CD4-positive, CD25-positive, alpha-beta regulatory T cell (primary cell): ENCODE measurements around the gene DES. TPM values are rescaled to one million over a fixed set of nuclear protein-coding genes. Genes with fewer than 3 reads are reported as not detected.

ENCODE experiments used
- ATAC-seq, 2 donors: fragments of 150-1000 bp; cut with Tn5 transposase; one replicate each; pipeline ENCODE4 v1.10.0; 2021; ENCODE audit warnings: low read depth in 2 of 2, moderate number of reproducible peaks in 2 of 2, moderate library complexity in 1 of 2
- DNase-seq, 3 donors: peaks; one replicate each; pipeline versions ENCODE4 v3.0.0 to v3.0.0-alpha.2; 2012 to 2022; ENCODE audit warnings: mixed read lengths in 1 of 3
- H3K27ac ChIP-seq: one replicate; pipeline ENCODE4 v1.7.0; 2013; ENCODE audit warnings: mild to moderate bottlenecking, low read length; ENCODE audit not compliant: insufficient read depth, poor library complexity, severe bottlenecking
- H3K27me3 ChIP-seq: one replicate; pipeline ENCODE4 v1.7.0; 2013; ENCODE audit warnings: low read length; ENCODE audit not compliant: control insufficient read depth, insufficient read depth
- H3K36me3 ChIP-seq: one replicate; pipeline ENCODE4 v1.7.0; 2013; ENCODE audit warnings: mild to moderate bottlenecking, low read length, moderate library complexity; ENCODE audit not compliant: control insufficient read depth, insufficient read depth
- H3K4me1 ChIP-seq: 2 replicates; pipeline ENCODE4 v1.7.0; 2013; ENCODE audit warnings: mild to moderate bottlenecking, low read length; ENCODE audit not compliant: insufficient read depth, control insufficient read depth, poor library complexity, severe bottlenecking
- H3K4me3 ChIP-seq: one replicate; pipeline ENCODE4 v1.7.0; 2013; ENCODE audit warnings: low read depth, mild to moderate bottlenecking, low read length, moderate library complexity
- H3K9me3 ChIP-seq, 2 experiments: 1 replicate in 1 of 2; 2 replicates in 1 of 2; pipeline ENCODE4 v1.7.0; 2013; ENCODE audit warnings: low read length in 2 of 2, mild to moderate bottlenecking in 1 of 2, moderate library complexity in 1 of 2; ENCODE audit not compliant: control insufficient read depth in 2 of 2
- H3K27ac Mint-ChIP-seq, 3 donors: one replicate each; pipeline ENCODE4 v1.8.0; 2020 to 2022; ENCODE audit warnings: mild to moderate bottlenecking in 3 of 3, mixed read lengths in 3 of 3, moderate library complexity in 2 of 3
- H3K27me3 Mint-ChIP-seq: one replicate; pipeline ENCODE4 v1.8.0; 2022; ENCODE audit warnings: mild to moderate bottlenecking, mixed read lengths
- H3K36me3 Mint-ChIP-seq: one replicate; pipeline ENCODE4 v1.8.0; 2020; ENCODE audit warnings: mixed read lengths
- H3K4me1 Mint-ChIP-seq, 4 donors: one replicate each; pipeline ENCODE4 v1.8.0; 2020 to 2022; ENCODE audit warnings: mixed read lengths in 4 of 4, mild to moderate bottlenecking in 1 of 4
- H3K4me3 Mint-ChIP-seq, 4 donors: one replicate each; pipeline ENCODE4 v1.8.0; 2020 to 2022; ENCODE audit warnings: mild to moderate bottlenecking in 4 of 4, mixed read lengths in 4 of 4, moderate library complexity in 3 of 4
- H3K9me3 Mint-ChIP-seq, 7 donors: one replicate each; pipeline ENCODE4 v1.8.0; 2020 to 2022; ENCODE audit warnings: mixed read lengths in 7 of 7, mild to moderate bottlenecking in 3 of 7, moderate library complexity in 2 of 7
- polyA plus RNA-seq, 4 donors: library from polyadenylated mRNA; unstranded; fragments of 300-500 nt; fragmentation: Illumina TruSeq; gene quantifications; one replicate each; pipeline ENCODE4 v1.2.3, GENCODE V29; 2021
- total RNA-seq: library from RNA; stranded (reverse); gene quantifications from one replicate; pipeline ENCODE4 v1.2.3, GENCODE V29; 2022

DES gene
- total and polyA plus RNA-seq, 5 donors from 2014 or later, result not detected

DNA sequence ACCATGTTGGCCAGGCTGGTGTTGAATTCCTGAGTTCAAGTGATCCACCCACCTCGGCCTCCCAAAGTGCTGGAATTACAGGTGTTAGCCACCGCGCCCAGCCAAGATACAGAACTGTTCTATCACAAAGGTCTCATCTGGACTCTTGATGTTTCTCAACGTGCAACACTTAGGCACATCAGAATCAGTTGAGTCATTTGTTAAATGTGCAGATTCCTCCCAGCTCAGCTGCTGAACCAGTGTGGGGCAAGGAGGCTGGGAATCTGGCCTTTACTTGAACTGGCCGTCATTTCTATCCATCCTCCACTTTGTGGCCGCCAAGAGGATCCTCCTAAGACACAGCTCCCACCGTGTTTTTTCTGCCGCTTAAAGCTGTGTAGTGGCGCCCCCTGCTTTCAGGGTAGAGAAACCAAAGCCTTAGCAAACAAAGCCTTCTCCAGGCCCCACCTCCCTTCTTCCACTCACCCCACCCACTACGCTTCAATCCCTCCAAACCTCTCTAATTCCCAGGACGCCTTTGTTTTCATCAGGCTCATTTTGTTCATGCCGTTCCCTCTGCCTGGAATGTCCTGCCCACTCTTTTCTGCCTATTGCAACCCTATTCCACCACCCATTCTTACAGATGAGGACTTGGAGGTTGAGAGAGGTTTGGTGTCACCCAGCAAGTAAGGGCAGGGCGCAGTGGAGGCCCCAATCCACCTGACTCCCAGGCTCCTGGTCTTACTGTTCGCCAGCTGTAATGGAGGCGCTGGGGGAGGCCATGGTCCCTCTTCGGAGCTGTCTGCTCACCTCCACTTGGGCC is 15.7 kb downstream of the DES start:
- no peak overlapping the region for H3K4me3 Mint-ChIP-seq
- H3K27me3 ChIP-seq, result peaks cover 8% of the 10 kb centered on the region
- H3K4me1 Mint-ChIP-seq, result peaks cover 0 to 5% (median 2%) of the 10 kb centered on the region in 4 donors
- peak in 1 of 3 donors; percentile 37 for DNase-seq
- no peaks in the 10 kb centered on the region for H3K36me3 ChIP-seq
- peaks cover 31% of the 10 kb centered on the region for H3K27me3 Mint-ChIP-seq
- H3K9me3 Mint-ChIP-seq, result no peaks in the 10 kb centered on the region
- ATAC-seq, result no peak
- H3K4me1 ChIP-seq, result peaks cover 7% of the 10 kb centered on the region
- no peaks in the 10 kb centered on the region for H3K36me3 Mint-ChIP-seq
- peak overlapping the region in 1 of 3 donors; percentile 82 for H3K27ac Mint-ChIP-seq
- H3K27ac ChIP-seq, result no peak overlapping the region
- no peak overlapping the region for H3K4me3 ChIP-seq
- H3K9me3 ChIP-seq, result no peaks in the 10 kb centered on the region

DNA sequence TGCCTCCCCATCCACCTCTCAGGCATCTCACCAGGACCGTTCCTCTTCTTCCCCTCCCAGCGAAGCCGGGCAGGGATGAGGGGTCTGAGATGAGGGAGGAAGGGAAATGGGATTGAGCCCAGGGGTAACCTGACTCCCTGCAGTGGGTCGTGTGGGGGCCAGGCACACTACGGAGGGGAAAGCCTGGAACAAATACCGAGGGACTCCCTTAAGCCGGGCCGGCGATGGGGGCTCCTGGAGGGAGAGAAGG is 16.2 kb downstream of the DES start:
- H3K4me1 Mint-ChIP-seq, result peaks cover 0 to 5% (median 2%) of the 10 kb centered on the region in 4 donors
- Histone ChIP-seq H3K4me3 (no peak overlapping the region), H3K36me3 (no peaks in the 10 kb centered on the region), H3K9me3 (no peaks in the 10 kb centered on the region), H3K27me3 (peaks cover 8% of the 10 kb centered on the region), H3K4me1 (peaks cover 7% of the 10 kb centered on the region), H3K27ac (no peak overlapping the region)
- ATAC-seq (no peak), DNase-seq (no peak)
- H3K36me3 Mint-ChIP-seq, result no peaks in the 10 kb centered on the region
- H3K27ac Mint-ChIP-seq, result no peak overlapping the region
- no peak overlapping the region for H3K4me3 Mint-ChIP-seq
- H3K27me3 Mint-ChIP-seq, result peaks cover 29% of the 10 kb centered on the region
- no peaks in the 10 kb centered on the region for H3K9me3 Mint-ChIP-seq

DNA sequence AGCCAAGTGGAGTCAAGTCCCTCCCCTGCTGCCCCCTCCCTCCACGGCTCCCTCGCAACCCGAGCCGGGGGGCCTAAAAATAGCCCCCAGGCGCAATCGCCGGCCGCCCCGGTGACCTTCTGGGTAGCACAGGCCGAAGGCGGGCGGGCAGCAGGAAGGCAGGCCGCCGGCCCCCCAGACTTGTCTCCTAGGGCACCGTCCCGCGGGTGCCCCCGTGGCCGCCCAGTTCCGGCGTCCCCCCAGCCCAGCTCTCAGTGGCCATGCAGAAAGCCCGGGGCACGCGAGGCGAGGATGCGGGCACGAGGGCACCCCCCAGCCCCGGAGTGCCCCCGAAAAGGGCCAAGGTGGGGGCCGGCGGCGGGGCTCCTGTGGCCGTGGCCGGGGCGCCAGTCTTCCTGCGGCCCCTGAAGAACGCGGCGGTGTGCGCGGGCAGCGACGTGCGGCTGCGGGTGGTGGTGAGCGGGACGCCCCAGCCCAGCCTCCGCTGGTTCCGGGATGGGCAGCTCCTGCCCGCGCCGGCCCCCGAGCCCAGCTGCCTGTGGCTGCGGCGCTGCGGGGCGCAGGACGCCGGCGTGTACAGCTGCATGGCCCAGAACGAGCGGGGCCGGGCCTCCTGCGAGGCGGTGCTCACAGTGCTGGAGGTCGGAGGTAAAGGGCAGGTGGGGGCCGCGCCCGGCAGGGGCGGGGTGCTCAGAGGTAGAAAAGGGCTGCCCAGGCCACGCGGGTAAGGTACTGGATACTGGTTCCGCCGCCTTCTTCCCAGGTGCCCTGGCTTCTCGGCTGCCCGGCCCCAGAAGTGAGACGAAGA is 16.7 kb downstream of the DES start, which contains the start of gene SPEG:
SPEG (plus strand) TSS at position 126 of the 808 bp plus-strand sequence; CDS start at position 261, 135 bp downstream.
- no peaks in the 10 kb centered on the region for H3K36me3 Mint-ChIP-seq
- DNase-seq (no peak), ATAC-seq (no peak)
- H3K27ac Mint-ChIP-seq, result peak within 1 kb of the TSS in 2 of 3 donors; percentile 21 to 82
- Histone ChIP-seq H3K9me3 (no peaks in the 10 kb centered on the region), H3K4me1 (peaks cover 7% of the 10 kb centered on the region), H3K27ac (no peak within 1 kb of the TSS), H3K36me3 (no peaks in the 10 kb centered on the region), H3K27me3 (peaks cover 8% of the 10 kb centered on the region), H3K4me3 (no peak within 1 kb of the TSS)
- peaks cover 0 to 5% (median 2%) of the 10 kb centered on the region in 4 donors for H3K4me1 Mint-ChIP-seq
- H3K9me3 Mint-ChIP-seq, result no peaks in the 10 kb centered on the region
- H3K4me3 Mint-ChIP-seq, result no peak within 1 kb of the TSS
- peaks cover 28% of the 10 kb centered on the region for H3K27me3 Mint-ChIP-seq

DNA sequence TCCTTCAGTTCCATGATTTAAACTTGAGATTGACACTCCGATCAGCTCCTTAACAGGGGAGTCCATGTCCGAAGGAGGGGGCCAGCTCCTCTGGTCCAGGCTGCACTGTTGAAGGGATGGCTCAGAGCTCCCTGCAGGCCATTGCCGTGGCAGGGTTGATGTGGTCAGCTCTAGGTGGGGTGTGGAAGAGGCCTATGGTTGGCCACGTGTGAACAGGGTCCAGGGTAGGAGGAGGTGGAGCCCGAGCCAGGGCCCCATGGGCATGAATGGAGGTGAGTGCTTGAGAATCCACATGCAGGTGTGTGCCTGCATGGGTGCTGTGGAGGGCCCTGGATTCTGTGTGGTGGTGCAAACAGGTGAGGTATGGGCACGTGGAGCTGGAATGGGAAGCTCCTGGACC is 17.5 kb downstream of the DES start:
- no peak for ATAC-seq
- no peak overlapping the region for H3K4me3 ChIP-seq
- Mint-ChIP-seq H3K4me3 (no peak overlapping the region), H3K36me3 (no peaks in the 10 kb centered on the region), H3K27me3 (peaks cover 32% of the 10 kb centered on the region), H3K27ac (peak overlapping the region in 1 of 3 donors; percentile 21), H3K4me1 (peaks cover 0 to 5% (median 2%) of the 10 kb centered on the region in 4 donors), H3K9me3 (no peaks in the 10 kb centered on the region)
- no peaks in the 10 kb centered on the region for H3K9me3 ChIP-seq
- H3K36me3 ChIP-seq, result no peaks in the 10 kb centered on the region
- H3K27ac ChIP-seq, result no peak overlapping the region
- peaks cover 11% of the 10 kb centered on the region for H3K27me3 ChIP-seq
- peaks cover 7% of the 10 kb centered on the region for H3K4me1 ChIP-seq
- no peak for DNase-seq

GRCh38 chr2:219436491-219436890 is 18.3 kb downstream of the DES start:
- DNase-seq (no peak), ATAC-seq (no peak)
- peaks cover 36% of the 10 kb centered on the region for H3K27me3 Mint-ChIP-seq
- no peak overlapping the region for H3K4me3 Mint-ChIP-seq
- H3K4me3 ChIP-seq, result no peak overlapping the region
- no peaks in the 10 kb centered on the region for H3K36me3 ChIP-seq
- H3K27ac Mint-ChIP-seq, result no peak overlapping the region
- H3K4me1 ChIP-seq, result peaks cover 11% of the 10 kb centered on the region
- H3K4me1 Mint-ChIP-seq, result peaks cover 0 to 11% (median 4%) of the 10 kb centered on the region in 4 donors
- no peaks in the 10 kb centered on the region for H3K9me3 ChIP-seq
- no peaks in the 10 kb centered on the region for H3K36me3 Mint-ChIP-seq
- H3K27ac ChIP-seq, result no peak overlapping the region
- H3K27me3 ChIP-seq, result peaks cover 16% of the 10 kb centered on the region
- peaks cover 0 to 5% (median 0%) of the 10 kb centered on the region in 7 donors for H3K9me3 Mint-ChIP-seq

- no peaks in the 10 kb centered on the region for H3K9me3 ChIP-seq
- H3K4me3 ChIP-seq, result no peak overlapping the region
- DNase-seq (no peak), ATAC-seq (no peak)
- no peak overlapping the region for H3K27ac ChIP-seq
- H3K27me3 ChIP-seq, result peaks cover 16% of the 10 kb centered on the region
- peaks cover 13% of the 10 kb centered on the region for H3K4me1 ChIP-seq
- Mint-ChIP-seq H3K27me3 (peaks cover 29% of the 10 kb centered on the region), H3K36me3 (no peaks in the 10 kb centered on the region), H3K4me1 (peaks cover 0 to 12% (median 4%) of the 10 kb centered on the region in 4 donors), H3K4me3 (no peak overlapping the region), H3K9me3 (peaks cover 0 to 5% (median 0%) of the 10 kb centered on the region in 7 donors), H3K27ac (no peak overlapping the region)
- H3K36me3 ChIP-seq, result no peaks in the 10 kb centered on the region
Observed at GRCh38 chr2:219437141-219437540, 19.0 kb downstream of the DES start.

DNA sequence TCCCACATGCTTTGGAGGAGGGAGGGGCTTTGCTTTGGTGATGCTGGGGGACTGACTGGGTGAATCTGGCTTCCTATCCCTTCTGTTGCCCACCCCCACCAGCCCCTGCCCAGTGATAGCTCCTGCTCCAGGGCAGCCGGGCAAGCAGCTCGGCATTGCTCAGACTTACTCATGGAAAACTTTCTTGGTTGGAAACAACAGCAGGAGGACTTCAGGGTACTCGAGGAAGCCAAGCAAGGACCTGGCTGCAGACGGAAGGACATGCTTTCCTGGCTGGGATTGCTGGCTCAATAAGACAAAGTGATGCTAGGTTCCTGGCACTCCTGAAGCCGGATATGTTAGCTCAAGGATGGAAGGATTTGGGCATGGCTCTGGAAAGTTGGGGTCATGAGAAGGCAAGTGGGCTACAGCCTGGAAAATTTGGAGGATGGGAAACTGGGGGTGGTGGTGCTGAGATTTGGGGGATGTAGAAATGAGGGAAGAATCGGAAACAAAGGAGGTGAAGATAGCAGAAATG is 19.6 kb downstream of the DES start:
- H3K27ac Mint-ChIP-seq, result no peak overlapping the region
- Histone ChIP-seq H3K9me3 (no peaks in the 10 kb centered on the region), H3K36me3 (no peaks in the 10 kb centered on the region), H3K27ac (no peak overlapping the region), H3K27me3 (peaks cover 16% of the 10 kb centered on the region), H3K4me3 (no peak overlapping the region), H3K4me1 (peaks cover 13% of the 10 kb centered on the region)
- H3K27me3 Mint-ChIP-seq, result peaks cover 31% of the 10 kb centered on the region
- no peaks in the 10 kb centered on the region for H3K36me3 Mint-ChIP-seq
- H3K9me3 Mint-ChIP-seq, result peaks cover 0 to 5% (median 0%) of the 10 kb centered on the region in 7 donors
- ATAC-seq (no peak), DNase-seq (no peak)
- H3K4me1 Mint-ChIP-seq, result peaks cover 0 to 17% (median 4%) of the 10 kb centered on the region in 4 donors
- no peak overlapping the region for H3K4me3 Mint-ChIP-seq
